ENCODE data around the gene LRRC43.
"Not testable (repeated sequence)": the region's sequence is repeated elsewhere in the genome, so short reads cannot be mapped to it uniquely, and the experiment has no call there.

The LRRC43 gene

DNA sequence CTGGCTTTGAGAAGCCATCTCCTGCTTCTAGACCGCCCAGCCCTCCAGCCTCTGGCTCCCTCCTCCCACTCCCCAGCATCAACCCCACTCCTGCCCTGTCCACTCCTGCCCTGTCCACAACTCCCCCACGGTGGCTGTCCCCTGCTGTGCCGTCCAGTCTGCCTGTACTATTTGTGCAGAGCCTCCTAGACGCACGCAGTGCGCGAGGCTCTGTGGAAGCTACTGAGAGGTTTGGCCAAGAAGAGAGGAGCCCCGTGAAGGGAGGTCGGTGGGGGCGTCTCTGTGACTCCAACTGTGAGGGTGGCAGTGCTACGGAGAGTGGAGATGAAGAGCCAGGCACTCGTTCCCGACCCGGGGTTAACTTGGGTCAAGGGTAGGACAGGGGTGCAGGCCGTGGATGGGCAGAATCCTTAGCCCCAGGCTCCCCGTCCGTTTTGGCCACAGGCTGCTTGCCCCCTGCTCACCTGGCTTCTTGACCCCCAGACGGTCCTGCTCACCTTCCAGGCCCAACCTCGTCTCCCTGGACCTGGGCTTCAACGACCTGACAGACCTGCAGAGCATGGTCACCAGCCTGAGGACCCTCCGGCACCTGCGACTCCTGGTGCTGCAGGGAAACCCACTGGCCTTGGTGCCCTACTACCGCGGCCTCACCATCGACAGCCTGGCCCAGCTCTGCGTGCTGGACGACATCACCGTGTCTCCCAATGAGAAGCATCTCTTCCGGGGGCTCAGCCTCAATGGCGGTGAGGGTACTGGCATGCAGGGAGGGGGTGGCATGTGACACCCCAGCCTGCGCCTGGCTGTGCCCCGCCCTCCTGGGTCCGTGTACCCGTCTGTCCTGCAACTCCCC is 6.9 kb downstream of the LRRC43 start:
- intact Hi-C loops (cut with DNase I), result loop anchor here (10.0 kb wide), 1 partner anchor 55 kb away; no protein-coding TSS in a partner anchor
- peak in 3 of 10 donors; percentile 64 to 76 (median 74) for DNase-seq

DNA sequence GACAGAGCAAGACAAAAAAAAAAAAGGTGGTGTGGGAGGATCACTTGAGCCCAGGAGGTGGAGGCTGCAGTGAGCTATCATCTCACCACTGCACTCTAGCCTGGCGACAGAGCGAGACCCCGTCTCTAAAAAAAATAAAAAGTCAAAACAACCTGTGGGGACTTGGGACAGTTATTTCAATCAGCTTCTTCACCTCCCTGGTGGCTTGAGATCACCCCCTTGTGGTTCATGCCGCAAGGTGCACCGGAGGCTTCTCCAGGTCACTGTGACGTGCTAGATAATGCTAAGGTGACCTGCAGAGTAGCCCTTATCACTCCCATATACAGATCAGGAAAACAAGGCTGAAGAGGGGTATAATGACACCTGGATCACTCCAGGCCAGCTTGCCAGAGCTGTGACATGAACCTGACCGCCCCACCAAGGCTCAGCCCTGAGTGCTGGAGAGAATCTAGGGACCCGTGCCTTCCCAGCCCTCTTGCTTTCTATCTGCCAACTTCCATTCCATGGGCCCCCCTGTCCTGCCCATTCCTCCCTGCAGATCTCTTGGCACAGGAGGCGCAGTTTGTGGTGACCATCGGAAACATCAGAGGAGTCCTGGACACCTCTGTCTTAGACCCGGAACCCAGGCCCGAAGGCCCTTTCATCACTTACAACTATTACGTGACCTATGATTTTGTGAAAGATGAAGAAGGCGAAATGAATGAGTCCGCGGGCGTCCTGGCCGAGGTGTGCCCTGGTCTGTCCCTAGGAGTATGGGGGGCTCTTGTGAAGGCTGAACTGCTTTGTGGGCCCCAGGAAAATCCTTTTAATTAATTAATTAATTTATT is 8.1 kb downstream of the LRRC43 start:
- DNase-seq, result peak in 5 of 10 donors; percentile 46 to 93 (median 66)
- intact Hi-C loops (cut with DNase I), result loop anchor here (10.0 kb wide), 1 partner anchor 56 kb away; no protein-coding TSS in a partner anchor

DNA sequence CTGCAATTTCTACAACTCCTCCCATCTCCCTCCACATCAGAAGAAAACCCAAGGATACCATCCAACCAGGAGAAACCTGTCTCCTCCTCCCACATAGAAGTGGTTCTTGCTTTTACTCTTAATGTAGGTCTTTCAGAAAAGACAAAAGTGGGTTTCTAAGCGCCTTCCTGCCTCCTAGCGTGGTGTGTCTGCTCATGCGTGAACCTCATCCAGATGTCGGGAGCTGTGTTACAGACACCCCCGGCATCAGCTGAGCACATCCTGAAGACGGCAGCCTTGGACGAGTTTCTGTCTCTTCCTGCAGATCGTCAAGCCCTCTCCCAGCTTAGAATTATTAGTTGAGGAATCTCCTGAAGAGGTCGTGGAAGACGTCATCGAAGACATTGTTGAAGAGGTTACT is 9.5 kb downstream of the LRRC43 start:
- peak in 2 of 10 donors; percentile 24 to 44 for DNase-seq
- intact Hi-C loops (cut with DNase I), result loop anchor here (10.0 kb wide), 1 partner anchor 58 kb away; no protein-coding TSS in a partner anchor

DNA sequence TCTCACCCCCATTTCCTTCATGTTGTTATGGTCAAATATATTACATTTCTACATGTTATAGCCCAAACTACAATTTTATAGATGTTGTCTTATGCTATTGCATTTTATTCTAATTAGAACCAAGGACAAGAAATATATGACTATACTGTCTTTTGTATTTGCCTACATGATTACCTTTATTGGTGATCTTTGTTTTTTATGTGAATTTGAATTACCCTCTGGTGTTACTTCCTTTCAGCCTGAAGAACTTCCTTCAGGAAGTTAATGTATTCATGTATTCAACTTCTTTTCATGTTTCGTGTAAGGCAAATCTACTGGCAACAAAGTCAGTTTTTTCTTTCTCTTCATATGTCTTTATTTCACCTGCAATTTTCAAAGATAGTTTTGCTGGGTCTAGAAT is 11.9 kb downstream of the LRRC43 start:
- DNase-seq, result no peak
- intact Hi-C loops (cut with DNase I), result loop anchor here (10.0 kb wide), 1 partner anchor 60 kb away; no protein-coding TSS in a partner anchor

DNA sequence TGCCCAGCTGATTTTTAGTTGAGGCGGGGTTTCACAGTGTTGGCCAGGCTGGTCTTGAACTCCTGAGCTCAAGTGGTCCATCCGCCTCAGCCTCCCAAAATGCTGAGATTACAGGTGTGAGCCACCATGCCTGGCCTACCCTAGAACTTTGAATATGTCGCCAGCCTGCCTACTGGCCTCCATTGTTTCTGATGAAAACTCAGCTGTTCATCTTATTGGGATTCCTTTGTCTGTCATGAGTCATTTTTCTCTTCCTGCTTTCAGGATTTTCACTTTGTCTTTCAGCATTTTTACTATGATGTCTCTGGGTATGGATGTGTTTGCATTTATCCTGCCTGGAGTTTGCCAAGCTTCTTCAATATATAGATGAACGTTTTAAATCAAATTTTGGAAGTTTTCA is 12.5 kb downstream of the LRRC43 start:
- peak in 1 of 10 donors; percentile 13 for DNase-seq
- intact Hi-C loops (cut with DNase I), result loop anchor here (10.0 kb wide), 1 partner anchor 61 kb away; no protein-coding TSS in a partner anchor

DNA sequence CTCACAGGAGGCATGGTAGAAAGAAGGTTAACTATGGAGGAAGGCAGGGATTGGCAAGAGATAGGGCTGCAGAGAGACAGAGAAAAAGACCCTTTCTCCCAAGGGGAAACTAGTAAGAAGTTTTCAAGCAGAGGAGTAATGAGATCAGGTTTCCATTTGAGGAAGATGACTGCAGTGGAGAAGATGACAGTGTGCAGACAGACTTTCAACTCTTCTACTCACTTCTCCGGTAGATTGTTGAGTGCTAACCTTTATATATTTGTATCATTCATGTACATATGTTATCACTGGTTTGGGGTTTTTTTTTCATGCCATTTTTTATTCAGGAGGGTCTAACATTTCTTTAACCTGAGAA is 14.7 kb downstream of the LRRC43 start:
- intact Hi-C loops (cut with DNase I), result loop anchor here (10.0 kb wide), 1 partner anchor 63 kb away; no protein-coding TSS in a partner anchor

DNA sequence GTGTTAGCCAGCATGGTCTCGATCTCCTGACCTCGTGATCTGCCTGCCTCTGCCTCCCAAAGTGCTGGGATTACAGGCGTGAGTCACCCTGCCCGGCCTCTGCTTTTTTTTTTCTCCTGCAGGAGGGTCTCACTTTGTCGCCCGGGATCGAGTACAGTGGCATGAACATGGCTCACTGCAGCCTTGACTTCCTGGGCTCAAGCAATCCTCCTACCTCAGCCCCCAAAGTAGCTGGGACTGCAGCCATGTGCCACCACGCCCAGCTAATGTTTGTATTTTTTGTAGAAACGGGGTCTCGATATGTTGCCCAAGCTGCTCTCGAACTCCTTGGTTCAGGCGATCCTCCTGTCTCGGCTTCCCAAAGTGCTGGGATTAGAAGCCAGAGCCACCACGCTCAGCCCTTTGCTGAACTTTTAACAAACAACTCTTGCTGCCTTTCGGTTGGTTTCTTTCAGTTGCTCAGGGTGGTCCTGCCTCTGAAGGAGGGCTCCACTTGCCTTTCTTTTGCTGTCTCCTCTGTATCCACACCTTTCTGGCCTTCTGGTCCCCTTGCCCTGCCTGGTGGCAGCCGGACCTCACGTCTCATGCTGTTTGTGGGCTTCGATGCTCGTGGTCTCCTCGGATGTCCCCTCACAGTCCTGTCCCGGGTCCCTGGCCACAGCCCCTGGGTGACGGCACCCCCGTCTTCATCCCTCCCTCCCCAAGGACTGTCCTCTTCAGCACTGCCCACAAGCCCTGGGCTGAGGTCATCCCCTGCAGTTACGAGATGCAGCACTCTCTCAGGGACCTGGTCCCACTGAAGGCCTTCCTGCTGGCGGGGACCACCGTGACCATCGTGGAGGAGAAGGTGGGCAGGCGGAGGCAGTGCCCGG is 16.8 kb downstream of the LRRC43 start:
- intact Hi-C loops (cut with DNase I), result loop anchor here (10.0 kb wide), 1 partner anchor 65 kb away; no protein-coding TSS in a partner anchor
- DNase-seq, result peak in 2 of 10 donors; percentile 39 to 61

More for the DNA sequence above, 14.7 kb downstream of the LRRC43 start:
- DNase-seq, result no peak

DNA sequence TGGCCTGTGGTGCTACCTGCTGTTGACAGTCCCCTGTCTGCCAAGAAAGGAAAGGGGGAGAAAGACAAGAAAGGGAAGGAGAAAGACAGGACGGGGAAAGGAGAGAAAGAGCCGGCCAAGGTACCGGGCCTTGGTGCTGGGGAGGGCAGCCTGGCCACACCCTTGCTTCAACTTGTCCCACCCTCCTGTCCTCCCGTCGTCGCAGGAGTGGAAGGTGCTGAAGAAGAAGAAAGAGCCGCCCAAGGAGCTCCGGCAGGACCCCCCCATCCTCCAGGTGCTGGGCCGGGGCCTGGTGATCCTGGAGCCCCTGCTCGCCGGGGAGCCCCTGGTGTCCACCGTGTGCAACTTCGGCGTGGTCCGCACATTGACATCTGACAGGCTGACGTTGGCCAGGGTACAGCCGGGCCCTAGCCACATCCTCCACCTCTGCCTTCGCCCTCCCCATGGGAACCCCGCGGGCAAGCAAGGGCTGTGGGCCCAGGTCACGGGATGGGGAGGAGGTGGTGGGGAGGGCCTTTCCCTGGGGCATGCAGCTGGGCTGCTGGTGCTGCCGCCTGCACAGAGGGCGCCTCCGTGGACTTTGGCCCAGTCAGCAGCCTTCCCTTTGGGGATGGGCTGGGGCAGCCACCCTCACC is 17.7 kb downstream of the LRRC43 start:
- intact Hi-C loops (cut with DNase I), result no loop called here
- peak in 2 of 10 donors; percentile 49 to 70 for DNase-seq

DNA sequence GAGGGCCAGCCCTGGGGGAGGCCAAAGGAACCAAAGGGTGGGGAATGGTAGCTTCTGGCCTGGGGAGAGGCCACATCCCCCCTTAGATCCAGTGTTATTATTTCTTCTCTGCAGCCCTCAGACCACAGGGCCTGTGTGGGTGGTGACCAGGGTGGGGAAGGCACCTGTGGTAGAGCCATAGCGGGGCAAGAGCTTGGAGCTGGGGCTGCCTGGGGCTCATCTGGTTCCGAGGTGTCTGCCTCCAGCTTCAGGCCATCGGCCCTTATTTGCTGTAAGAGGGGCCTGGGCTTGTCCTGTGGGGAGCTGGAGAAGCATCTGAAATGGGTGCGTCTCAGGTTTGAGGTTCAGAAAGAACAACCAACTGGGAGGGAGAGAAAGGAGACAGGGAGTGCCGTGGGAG is 18.5 kb downstream of the LRRC43 start:
- DNase-seq, result peak in 2 of 10 donors; percentile 18 to 54
- intact Hi-C loops (cut with DNase I), result no loop called here

DNA sequence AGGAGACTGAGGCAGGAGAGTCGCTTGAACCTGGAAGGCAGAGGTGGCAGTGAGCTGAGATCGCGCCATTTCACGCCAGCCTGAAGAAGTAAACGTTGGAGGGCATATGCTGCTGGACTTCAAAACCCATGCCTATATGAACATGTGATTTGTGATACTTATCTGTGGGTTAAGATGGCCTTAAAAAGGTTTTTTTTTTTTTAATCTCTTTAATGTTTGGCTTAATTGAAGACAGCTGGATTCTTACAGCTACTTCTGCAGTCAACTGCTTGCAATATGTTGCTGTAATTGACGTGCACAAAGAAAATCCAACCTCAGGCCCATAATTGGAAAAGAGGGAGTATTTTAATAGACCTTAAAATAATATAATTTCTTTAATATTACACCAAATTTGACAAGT is 19.1 kb downstream of the LRRC43 start:
- intact Hi-C loops (cut with DNase I), result no loop called here
- DNase-seq, result no peak

DNA sequence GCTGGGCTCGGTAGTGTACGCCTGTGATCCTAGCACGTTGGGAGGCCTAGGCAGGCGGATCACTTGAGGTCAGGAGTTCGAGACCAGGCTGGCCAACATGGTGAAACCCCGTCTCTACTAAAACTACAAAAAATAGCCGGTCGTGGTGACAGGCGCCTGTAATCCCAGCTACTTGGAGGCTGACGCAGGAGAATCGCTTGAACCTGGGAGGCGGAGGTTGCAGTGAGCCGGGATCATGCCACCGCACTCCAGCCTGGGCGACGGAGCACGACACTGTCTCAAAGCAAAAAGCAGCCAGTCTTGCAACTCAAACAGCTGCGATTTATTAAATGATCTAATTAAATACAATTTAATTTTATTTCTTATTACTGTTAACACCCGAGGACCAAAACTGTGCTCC is 19.9 kb downstream of the LRRC43 start:
- peak in 1 of 10 donors; percentile 45 for DNase-seq
- intact Hi-C loops (cut with DNase I), result not testable (repeated sequence)

DNA sequence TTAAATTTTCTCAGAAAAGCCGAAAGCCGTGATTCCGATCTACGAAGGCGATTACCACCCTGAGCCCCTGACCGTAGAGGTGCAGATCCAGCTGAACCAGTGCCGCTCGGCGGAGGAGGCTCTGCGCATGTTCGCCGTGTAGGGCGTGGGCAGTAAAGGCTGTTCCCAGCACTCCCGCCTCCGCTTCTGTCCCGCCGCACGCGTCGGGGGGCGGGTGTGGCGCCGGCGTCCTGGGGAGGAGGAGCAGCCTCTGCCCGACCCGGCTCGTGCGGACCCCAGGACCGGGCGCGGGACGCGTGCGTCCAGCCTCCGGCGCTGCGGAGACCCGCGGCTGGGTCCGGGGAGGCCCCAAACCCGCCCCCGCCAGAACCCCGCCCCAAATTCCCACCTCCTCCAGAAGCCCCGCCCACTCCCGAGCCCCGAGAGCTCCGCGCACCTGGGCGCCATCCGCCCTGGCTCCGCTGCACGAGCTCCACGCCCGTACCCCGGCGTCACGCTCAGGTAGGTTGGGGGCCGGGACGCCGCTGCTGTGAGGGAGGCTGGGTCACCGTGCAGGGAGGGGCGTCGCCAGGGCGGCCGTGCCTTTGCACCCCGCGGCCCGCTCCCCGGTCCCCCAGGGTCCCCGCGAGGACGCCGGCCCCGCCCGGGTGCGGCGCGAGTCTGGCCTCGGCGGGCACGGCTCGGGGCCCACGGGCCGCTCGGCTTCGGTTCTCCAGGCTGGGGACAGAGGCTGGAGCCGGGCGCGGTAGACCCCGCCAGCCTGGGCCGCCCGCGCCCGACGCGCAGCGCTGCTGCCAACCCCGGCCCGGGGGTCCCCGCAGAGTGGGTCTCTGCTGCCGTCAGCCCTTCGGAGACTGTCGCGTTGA is 20.6 kb downstream of the LRRC43 start, which contains the start of gene B3GNT4:
TSS of gene B3GNT4 (plus strand) at position 409 of the 866 bp plus-strand sequence. CDS start 910 bp downstream, outside the sequence.
- DNase-seq, result peak in 9 of 10 donors; percentile 36 to 96 (median 68)
- intact Hi-C loops (cut with DNase I), result no loop called here

DNA sequence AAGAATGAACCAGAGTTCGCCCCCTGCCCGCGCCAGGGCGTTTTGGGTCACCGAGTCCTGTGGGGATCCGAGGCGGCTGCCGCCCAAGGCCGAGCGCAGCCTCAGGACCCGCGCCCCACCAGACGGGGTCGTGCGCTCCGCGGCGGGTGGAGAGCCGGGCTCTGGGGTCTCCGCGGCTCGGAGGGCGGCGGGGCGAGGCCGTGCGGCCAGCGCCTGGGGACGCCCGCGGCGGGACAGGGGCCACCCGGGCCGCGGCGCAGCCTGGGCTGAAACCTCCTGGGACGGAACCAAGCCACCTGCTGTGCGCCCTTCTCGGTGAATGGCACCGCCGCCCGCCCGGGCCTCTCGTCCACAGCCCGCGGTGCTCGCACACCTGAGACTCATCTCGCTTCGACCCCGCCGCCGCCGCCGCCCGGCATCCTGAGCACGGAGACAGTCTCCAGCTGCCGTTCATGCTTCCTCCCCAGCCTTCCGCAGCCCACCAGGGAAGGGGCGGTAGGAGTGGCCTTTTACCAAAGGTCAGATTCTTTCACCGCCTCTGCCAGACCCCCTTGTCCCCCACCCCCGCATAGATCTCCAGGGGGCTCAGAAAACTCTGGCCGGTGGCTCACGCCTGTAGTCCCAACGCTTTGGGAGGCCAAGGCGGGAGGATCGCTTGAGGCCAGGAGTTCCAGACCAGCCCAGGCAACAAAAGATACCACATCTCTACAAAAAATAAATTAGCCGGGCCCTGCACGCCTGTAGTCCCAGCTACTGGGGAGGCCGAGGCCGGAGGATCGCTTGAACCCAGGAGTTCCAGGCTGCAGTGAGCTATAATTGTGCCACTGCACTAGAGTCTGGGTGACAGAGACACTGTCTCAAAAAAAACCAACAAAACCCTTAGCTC is 21.5 kb downstream of the LRRC43 start:
- intact Hi-C loops (cut with DNase I), result no loop called here
- DNase-seq, result peak in 2 of 10 donors; percentile 69 to 71

DNA sequence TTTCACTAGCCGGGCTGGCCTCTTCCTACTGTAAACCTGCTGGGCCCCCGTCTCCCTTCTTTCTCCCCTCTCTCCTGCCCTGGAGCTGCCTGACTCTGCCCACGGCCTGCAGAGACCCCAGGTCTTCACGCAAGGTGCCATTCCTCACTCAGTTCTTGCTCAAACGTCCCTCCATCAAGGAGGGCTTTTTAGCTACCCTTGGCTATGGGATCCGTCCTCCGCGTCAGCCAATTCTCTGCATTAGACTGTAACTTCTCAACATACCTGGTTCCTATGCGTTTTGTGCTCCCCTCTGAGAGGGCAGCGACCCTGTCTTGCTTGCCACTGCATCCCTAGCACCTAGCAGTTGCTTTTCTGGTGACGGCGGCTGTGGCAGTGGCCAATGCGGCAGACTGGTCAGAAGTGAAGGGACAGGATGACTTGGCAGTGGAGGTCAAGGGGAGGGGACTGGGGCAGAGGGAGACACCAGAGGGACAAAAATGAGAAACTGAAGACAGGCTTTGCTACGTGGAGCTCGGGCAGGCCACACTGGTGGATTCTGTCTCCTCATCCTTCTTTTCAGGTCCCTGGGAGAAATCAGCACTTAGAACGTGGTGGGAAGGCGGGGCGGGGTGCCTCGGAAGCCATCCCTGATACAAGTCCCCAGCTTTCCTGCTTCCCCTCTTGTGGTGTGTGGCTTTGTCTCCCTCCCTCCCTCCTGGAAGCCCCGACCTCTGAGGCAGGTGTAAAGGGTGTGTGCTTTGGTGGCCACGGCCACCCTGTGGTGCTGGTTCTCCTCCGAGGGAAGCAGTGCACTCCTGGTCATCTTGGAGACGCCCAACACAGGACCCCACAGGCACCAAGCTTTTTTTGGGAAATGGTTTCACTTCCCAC is 22.4 kb downstream of the LRRC43 start:
- intact Hi-C loops (cut with DNase I), result no loop called here
- peak in 3 of 10 donors; percentile 23 to 84 (median 69) for DNase-seq

DNA sequence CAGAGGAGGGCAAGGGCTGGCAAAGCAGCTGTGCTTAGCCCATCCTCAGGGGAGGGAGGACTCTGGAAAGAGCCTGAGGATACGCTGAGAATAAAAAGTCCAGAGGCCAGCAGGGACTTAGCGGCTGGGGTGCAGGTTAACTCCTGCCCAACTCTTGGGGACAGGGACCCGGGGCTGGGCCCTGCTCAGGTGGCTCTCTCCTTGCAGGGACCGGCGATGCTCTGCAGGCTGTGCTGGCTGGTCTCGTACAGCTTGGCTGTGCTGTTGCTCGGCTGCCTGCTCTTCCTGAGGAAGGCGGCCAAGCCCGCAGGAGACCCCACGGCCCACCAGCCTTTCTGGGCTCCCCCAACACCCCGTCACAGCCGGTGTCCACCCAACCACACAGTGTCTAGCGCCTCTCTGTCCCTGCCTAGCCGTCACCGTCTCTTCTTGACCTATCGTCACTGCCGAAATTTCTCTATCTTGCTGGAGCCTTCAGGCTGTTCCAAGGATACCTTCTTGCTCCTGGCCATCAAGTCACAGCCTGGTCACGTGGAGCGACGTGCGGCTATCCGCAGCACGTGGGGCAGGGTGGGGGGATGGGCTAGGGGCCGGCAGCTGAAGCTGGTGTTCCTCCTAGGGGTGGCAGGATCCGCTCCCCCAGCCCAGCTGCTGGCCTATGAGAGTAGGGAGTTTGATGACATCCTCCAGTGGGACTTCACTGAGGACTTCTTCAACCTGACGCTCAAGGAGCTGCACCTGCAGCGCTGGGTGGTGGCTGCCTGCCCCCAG is 23.4 kb downstream of the LRRC43 start:
- peak in 2 of 10 donors; percentile 58 to 66 for DNase-seq
- intact Hi-C loops (cut with DNase I), result no loop called here

DNA sequence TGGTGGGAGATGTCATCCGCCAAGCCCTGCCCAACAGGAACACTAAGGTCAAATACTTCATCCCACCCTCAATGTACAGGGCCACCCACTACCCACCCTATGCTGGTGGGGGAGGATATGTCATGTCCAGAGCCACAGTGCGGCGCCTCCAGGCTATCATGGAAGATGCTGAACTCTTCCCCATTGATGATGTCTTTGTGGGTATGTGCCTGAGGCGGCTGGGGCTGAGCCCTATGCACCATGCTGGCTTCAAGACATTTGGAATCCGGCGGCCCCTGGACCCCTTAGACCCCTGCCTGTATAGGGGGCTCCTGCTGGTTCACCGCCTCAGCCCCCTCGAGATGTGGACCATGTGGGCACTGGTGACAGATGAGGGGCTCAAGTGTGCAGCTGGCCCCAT is 24.1 kb downstream of the LRRC43 start:
- peak in 2 of 10 donors; percentile 46 to 77 for DNase-seq
- intact Hi-C loops (cut with DNase I), result no loop called here
